NCI-H2107 treated with DMSO at 0.1 percent for 48 hours (cell line): Measurements from ENCODE around the gene DIP2A.

Experiments
- DNase-seq: peaks from one replicate; lab custom pipeline; 2025; ENCODE audit not compliant: unreplicated experiment; lab: John Stamatoyannopoulos, UW

Gene DIP2A

DNA sequence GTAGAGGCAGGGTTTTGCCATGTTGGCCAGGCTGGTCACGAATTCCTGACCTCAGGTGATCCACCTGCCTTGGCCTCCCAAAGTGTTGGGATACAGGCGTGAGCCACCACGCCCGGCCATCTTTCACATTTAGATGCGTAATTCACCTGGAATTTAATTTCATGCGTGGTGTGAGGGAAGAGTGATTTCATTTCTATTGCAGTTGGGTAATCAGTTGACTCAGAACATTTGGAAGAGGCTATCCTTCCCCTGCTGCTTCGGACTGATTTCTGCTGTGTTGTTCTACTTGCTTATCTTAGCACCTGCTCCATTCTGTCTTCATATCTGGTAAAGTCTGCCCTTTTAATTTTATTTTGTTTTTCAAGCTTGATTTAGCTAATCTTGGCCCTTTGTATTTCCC lies 19.1 kb downstream of the DIP2A start:
- no peak for DNase-seq

DNA sequence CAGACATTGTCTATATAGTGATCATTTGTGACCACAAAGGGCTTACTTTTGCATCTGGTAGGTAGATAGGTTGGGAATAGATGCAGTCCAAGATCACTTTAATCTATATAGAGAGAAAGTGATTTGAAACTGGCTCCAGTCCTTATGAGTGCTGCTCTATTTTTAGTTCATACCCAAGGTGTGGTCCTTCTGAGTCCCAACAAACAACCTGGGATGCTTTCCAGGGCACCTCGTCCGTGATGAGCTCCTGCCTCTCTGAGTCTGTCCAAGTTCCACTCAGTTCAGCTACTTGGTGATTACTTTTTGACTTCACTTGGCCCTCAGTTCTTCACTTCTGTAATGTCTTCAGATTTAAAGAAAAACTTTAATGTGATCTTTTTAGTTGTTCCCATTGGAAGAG lies 20.2 kb downstream of the DIP2A start:
- DNase-seq = no peak

GRCh38 chr21:46480466-46480865 lies 21.8 kb downstream of the DIP2A start:
- no peak for DNase-seq

DNA sequence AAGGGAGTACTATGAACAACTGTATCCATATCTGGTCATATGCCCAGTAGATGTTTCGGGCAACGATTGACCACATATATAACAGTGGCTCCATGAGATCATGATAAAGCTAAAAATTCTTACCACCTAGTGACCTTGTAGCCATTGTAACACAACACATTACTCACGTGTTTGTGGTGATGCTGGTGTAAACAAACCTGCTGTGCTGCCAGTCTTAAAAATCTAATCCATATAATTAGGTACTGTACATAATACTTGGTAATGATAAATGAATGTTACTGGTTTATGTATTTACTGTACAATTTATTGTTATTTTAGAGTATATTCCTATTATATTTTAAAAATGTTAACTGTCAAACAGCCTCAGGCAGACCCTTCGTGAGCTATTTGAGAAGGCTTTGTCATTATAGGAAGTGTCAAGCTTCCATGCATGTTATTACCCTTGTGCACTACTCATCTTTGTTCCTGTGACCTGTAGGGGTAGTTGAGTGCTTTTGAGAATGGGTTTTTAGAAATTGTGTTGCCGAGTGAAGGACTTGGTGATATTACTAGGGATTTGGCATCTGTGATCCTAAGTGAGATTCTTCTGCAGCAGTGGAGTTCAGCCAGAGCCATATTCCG lies 23.6 kb downstream of the DIP2A start:
- no peak for DNase-seq

DNA sequence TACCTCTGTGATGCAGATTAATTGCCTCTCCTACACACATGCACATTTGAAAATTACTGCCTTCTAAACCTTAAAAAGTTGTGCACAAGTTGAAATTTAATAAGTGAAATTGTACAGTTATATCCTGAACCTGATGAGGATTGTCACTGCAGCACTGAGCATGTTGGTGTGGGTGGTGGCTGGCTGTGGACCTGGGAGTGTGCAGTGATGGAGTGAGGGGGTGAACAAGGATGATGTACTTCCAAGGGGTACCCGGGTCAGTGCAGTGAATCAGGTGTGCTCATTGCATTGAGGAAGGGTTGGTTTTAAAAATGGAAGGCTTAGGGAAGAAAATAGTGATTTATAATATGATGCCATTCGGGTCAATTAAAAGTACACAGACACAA lies 24.1 kb downstream of the DIP2A start:
- no peak for DNase-seq

DNA sequence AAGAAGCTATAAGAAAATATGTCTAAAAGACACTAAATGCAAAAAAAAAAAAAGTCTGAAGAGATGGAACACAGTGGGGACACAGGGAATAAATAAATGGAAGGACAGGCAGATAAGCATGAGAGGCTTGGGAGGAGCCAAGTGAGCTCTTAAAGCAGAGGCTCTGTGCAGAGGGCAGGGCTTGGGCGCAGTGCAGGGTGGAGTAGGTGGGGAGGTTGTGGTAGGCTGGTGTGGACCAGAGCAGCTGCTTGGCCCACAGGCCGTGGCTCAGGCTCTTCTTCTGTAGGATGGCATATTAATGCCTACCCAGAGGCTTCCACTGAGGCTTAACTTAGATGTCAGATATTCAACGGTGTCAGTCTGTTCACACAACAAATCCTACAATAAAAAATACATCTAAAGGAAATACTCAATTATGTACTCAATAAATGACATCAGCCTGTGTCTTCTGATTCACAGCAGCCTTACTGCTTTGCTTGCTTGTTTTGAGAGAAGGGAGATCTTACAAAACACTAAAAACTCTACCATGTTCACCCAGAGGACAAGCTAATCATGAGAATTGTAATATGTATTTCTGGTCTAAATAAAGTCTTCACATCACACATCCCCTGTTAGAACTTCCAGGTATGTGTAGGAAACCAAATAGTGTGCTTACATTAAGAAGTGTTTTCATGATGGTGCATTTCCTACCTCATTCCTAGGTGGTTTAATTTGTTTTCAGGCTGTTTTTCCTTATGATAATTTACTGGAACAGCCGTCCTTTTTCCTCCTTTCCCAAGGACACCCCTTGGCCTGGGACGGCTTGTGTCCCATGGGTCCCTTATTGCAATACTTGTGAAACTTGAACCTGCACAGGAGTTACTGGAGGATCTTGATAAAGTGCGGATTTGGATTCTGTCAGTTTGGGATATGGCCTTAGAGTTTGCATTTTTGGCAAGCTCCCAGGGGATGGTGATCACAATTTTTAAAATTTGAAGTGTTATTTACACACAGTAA lies 24.9 kb downstream of the DIP2A start:
- DNase-seq = no peak

DNA sequence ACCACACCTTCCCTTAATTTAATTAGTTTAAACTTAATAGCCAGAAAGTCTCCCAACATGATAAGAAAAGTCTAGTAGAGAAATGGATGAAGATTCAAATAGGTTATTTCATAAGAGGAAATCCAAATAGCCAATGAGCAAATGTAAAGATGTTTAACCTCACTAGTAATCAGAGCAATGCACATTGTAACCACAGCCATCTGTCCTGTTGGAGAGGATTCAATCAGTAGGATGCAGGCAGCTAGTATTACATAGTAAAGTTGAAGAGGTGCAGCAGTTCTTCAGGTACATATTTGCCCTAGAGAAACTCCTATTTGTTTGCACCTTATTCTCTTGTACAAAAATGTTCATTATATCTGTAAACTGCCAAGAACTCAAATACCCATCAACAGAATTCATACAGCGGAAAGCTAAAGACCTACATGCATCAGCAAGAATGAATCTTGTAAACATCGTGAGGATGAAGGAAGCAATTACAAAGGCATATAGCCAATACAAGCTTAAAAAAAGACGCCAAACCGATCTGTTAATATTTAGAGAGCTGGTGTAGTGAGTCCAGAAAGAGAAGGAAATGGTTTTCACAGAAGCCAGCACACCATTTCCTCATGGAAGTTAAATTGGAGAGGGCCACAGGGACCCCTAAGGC lies 27.9 kb downstream of the DIP2A start:
- no peak for DNase-seq

- DNase-seq = no peak
Observed at GRCh38 chr21:46489162-46489663, 30.5 kb downstream of the DIP2A start.

DNA sequence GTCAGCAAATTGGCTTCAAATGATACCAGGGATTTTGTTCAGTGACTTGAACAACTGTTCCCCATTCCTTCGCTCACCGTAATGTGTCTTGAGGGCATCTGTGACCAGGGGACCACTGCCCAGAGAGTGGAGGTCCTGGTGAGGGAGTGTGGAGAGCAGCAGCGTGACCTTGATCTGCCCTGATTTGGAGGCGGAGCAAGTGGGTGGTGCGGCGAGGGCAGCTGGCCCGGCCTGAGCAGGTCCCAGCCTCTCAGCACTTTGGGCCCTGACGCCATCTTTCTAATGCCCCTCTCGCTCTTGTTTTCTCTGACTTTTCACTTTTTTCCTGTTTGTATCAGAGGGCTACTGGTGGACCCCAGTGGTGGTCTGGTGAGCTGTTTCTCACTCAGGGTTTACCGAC lies 31.1 kb downstream of the DIP2A start:
- no peak for DNase-seq

- DNase-seq = no peak
Observed at GRCh38 chr21:46491553-46491952, 32.9 kb downstream of the DIP2A start.

DNA sequence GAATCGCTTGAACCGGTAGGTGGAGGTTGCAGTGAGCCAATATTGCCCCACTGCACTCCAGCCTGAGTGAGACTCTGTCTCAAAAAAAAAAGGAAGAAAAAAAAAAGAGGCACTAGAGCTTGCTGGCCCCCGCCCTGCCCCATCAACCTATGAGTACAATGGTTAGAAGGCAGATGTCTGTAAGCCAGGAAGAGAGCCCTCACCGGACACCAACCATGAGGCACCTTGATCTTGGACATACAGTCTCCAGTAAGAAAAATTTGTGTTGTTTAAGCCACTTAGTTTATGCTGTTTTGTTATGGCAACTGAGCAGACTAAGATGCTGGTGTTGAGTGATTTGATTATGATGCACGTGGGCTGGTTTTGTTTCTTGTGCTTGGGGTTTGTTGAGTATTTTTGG lies 34.2 kb downstream of the DIP2A start:
- DNase-seq = no peak

- no peak for DNase-seq
Observed at GRCh38 chr21:46493828-46494227, 35.1 kb downstream of the DIP2A start.

DNA sequence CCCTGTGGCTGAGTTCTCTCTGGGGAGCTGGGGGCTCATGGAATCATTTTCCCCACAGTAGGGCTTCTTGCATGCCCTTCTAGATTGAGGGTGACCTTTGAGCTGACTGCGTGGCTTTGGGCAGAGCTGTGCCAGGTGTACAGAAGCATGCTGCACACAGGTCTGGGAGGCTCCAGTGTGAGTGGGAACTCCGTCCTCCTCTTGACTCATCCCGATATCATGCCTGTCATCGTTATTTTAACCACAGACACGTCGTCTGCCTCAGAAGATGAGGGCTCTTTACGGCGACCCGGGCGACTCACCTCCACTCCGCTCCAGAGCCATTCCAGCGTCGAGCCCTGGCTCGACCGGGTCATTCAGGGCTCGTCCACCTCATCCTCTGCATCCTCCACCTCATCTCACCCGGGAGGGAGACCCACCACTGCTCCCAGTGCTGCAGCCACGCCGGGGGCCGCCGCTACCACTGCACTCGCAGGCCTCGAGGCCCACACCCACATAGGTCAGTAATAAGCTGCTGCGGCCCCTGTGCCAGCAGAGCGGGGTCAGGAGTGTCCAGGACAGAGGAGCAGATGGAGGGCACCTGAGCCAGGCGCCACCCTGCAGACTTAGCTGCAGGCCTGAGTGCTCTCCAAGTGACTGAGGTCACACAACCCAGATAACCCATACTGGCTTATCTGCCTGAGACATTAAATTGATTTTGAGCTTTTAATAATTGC lies 39.8 kb downstream of the DIP2A start:
- no peak for DNase-seq

GRCh38 chr21:46500224-46500861 lies 41.7 kb downstream of the DIP2A start:
- no peak for DNase-seq

DNA sequence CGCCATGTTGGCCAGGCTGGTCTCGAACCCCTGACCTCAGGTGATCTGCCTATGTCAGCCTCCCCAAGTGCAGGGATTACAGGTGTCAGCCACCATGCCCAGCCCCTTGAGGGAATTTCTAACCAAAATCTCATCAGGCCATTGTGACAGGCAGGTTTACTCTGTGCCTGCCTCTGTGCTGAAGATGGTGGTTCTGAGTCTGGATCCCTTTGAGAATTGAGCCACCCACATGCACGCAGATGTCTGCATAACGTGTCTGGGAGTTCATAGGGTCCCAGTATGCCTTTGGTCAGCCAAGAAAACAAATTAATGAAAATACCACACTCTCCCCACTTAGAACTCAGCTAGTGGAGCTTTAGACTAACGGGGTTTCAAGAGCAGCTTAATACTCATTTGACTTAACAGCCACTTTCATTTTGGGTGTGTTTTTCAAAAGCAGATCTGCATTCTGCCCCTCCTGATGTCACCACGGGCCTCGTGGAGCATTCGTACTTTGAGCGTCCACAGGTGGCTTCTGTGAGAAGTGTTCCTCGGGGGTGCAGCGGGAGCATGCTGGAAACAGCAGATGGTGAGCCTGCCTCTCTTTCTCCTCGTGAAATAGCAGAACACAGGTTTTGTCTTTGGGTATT lies 45.3 kb downstream of the DIP2A start:
- no peak for DNase-seq

DNA sequence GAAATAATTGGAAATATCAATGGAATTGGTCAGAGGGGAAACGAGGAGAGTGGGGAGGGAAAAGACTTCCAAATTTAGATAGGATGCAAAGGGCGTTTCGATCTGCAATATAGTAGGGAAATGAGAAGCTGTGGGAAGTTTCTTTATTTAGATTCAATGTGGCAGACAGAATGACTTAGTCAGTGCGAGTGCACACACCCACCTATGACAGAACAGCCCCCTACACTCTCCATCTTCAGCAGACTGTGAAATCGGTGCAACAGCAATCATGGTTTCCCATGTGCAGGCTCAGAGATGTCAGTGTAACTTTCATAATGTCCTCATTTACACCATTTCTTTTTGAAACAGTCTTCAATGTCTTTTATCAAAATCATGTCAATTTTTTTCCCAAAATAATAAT lies 46.0 kb downstream of the DIP2A start:
- no peak for DNase-seq

GRCh38 chr21:46507562-46507961 lies 48.9 kb downstream of the DIP2A start:
- no peak for DNase-seq

DNA sequence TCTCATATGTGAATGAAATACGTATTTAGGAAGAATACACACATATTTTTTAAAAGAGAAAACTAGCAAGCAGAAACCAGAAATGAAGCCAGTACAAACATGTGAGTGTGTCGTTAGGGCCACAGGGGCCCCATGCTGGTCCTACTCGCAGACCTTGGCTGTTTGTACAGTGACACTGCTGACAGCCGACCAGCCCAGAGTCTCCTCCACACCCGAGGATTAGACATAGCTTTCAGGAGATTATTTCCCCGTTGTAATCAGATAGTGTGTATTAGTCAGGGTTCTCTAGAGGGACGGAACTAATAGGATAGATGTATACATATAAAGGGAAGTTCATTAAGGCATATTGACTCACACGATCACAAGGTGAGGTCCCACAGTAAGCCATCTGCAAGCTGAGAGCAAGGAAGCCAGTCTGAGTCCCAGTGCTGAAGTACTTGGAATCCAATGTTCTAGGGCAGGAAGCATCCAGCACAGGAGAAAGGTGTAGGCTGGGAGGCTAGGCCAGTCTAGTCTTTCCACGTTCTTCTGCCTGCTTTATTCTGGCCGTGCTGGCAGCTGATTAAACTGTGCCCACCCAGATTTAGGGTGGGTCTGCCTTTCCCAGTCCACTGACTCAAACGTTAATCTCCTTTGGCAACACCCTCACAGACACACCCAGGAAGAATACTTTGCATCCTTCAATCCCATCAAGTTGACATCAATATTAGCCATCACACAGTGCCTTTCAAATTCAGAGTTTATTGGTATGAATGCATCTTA lies 51.2 kb downstream of the DIP2A start:
- DNase-seq = no peak

GRCh38 chr21:46515109-46515508 lies 56.4 kb downstream of the DIP2A start:
- DNase-seq = no peak
